Psoas muscle (tissue), 8 donors: ENCODE data around the gene ANXA2R. TPM values are rescaled to one million over a fixed set of nuclear protein-coding genes. Genes with fewer than 3 reads are reported as not detected.
"Not testable (repeated sequence)": the region's sequence is repeated elsewhere in the genome, so short reads cannot be mapped to it uniquely, and the experiment has no call there.

Source experiments
- ATAC-seq, 4 donors: fragments of 200-7000 bp; cut with Tn5 transposase; one replicate each; pipeline ENCODE4 v1.9.1; 2020; ENCODE audit warnings: moderate library complexity in 3 of 4, mild to moderate bottlenecking in 2 of 4
- DNase-seq, 2 donors: peaks; one replicate each; pipeline ENCODE4 v3.0.0-alpha.2; 2020
- H3K27ac ChIP-seq: fragments of 200-600 bp; one replicate; pipeline ENCODE4 v1.8.0; 2022
- H3K27me3 ChIP-seq, 3 donors: fragments of 200-600 bp in 1 of 3; one replicate each; pipeline versions ENCODE4 v1.6.1 to v1.8.0; 2013 to 2022; ENCODE audit warnings: low read length in 2 of 3, mild to moderate bottlenecking in 2 of 3, moderate library complexity in 1 of 3; ENCODE audit not compliant: insufficient read depth in 3 of 3
- H3K36me3 ChIP-seq, 2 donors: fragments of 200-600 bp in 1 of 2; one replicate each; pipeline versions ENCODE4 v1.6.1 to v1.8.0; 2013 to 2022; ENCODE audit warnings: low read depth in 1 of 2, mild to moderate bottlenecking in 1 of 2, moderate library complexity in 1 of 2; ENCODE audit not compliant: insufficient read depth in 1 of 2
- H3K4me1 ChIP-seq: fragments of 200-600 bp; one replicate; pipeline ENCODE4 v1.8.0; 2022
- H3K4me3 ChIP-seq: fragments of 200-600 bp; one replicate; pipeline ENCODE4 v1.8.0; 2022; ENCODE audit warnings: mild to moderate bottlenecking
- H3K9me3 ChIP-seq: fragments of 200-600 bp; one replicate; pipeline ENCODE4 v1.8.0; 2022
- WGBS, 3 donors: extraction: QIAGEN DNeasy Blood & Tissue Kit; methylation state at CpG; one replicate each; pipeline versions ENCODE4 v1.1.6 to v1.1.7; 2013; 5-methylcytosine and 5-hydroxymethylcytosine counted together
- intact Hi-C, 2 donors: fragments of 100-400 bp; cut with DNase I; formaldehyde crosslinking; loops; one replicate each; pipeline versions ENCODE4 v1.11.0 to v1.14.2; 2022
- polyA plus RNA-seq, 3 donors: library from polyadenylated mRNA; stranded (reverse); fragments of 200-250 nt; gene quantifications; one replicate each; pipeline ENCODE4 v1.2.3, GENCODE V29; 2013
- total RNA-seq, 4 donors: library from RNA; stranded (reverse); fragmentation: NEBNext Ultra II Directional in 2 of 4; extraction: Animal tissue kit (Norgen Biotek cat#: 25700) in 2 of 4; gene quantifications; one replicate each; pipeline versions ENCODE4 v1.2.1 to v1.2.4, GENCODE V29; 2021 to 2023
- TF ChIP-seq, protein P1 (sequence below): fragments of 200-600 bp; IDR thresholded peaks from one replicate; pipeline ENCODE4 v1.8.0; 2022; ENCODE audit warnings: antibody characterized with exemption
- donor health status: healthy with polysubstance abuse.
- donor health status: DM: no; HTN: no; CAD: no; lungs with moderate emphysema.
- donor health status: Bipolar disorder and iron deficiency.
- donor health status: healthy.
- donor health status: DM: yes; HTN: yes; CAD: no.
- donor health status: DM: no; HTN: no; CAD: no.
- donor health status: DM: no; HTN: no; CAD: no.
- donor health status: DM: yes; HTN: yes; CAD: no.

Gene ANXA2R
- total and polyA plus RNA-seq, 7 donors: 0.46 to 2.7 (median 0.87) TPM

DNA sequence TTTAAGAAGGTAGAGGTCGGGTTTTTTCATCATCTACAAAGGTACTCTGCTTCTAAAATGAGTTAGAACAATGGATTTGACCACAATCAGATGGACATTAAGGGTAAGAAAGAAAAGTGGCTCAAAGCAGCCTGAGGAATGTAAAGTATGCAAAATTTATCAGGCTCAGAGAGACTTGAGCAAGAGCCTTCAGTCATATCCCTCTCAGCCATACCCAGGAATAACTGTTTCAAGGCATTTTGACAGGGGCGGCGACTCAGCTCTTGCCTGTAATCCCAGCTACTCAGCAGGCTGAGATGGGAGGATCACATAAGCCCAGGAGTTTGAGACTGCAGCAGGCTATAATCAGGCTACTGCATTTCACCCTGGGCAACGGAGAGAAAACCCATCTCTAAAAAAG lies 38.8 kb upstream of the ANXA2R start:
- intact Hi-C loops: no loop called here
- Histone ChIP-seq H3K36me3 (peaks cover 0 to 44% of the 10 kb centered on the region in 2 donors), H3K27me3 (no peaks in the 10 kb centered on the region), H3K9me3 (no peaks in the 10 kb centered on the region), H3K4me3 (no peak overlapping the region), H3K27ac (no peak overlapping the region), H3K4me1 (peaks cover 13% of the 10 kb centered on the region)
- no peak for ATAC-seq
- TF ChIP-seq, protein P1, sequence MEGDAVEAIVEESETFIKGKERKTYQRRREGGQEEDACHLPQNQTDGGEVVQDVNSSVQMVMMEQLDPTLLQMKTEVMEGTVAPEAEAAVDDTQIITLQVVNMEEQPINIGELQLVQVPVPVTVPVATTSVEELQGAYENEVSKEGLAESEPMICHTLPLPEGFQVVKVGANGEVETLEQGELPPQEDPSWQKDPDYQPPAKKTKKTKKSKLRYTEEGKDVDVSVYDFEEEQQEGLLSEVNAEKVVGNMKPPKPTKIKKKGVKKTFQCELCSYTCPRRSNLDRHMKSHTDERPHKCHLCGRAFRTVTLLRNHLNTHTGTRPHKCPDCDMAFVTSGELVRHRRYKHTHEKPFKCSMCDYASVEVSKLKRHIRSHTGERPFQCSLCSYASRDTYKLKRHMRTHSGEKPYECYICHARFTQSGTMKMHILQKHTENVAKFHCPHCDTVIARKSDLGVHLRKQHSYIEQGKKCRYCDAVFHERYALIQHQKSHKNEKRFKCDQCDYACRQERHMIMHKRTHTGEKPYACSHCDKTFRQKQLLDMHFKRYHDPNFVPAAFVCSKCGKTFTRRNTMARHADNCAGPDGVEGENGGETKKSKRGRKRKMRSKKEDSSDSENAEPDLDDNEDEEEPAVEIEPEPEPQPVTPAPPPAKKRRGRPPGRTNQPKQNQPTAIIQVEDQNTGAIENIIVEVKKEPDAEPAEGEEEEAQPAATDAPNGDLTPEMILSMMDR: no peak
- WGBS, 3 donors: 95 to 97% (median 95%) methylated on average over 4 of the region's 4 CpGs
- no peak for DNase-seq

DNA sequence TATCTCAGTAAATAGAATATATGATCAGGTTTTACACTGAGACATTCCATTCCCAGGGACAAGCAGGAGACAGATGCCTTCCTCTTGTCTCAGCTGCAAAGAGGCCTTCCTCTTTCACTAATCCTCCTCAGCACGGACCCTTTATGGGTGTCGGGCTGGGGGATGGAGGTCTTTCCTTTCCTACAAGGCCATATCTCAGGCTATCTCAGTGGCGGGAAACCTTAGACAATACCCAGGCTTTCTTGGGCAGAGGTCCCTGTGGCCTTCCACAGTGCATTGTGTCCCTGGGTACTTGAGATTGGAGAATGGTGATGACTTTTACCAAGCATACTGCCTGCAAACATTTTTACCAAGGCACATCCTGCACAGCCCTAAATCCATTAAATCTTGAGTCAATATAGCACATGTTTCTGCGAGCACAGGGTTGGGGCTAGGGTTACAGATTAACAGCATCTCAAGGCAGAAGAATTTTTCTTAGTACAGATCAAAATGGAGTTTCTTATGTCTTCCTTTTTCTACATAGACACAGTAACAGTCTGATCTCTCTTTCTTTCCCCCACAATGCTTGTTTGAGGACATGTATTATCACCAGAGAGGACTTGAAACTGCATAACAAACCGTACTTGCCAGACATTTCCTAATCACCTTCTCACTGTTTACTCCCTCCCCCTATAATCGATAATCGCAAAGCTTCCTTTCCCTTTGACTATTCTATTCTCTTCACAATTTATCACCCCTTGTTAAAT lies 37.5 kb upstream of the ANXA2R start:
- H3K9me3 ChIP-seq, H3K27me3 ChIP-seq, H3K4me3 ChIP-seq, ATAC-seq, H3K27ac ChIP-seq, DNase-seq, intact Hi-C loops: not testable (repeated sequence)
- H3K4me1 ChIP-seq: peaks cover 13% of the 10 kb centered on the region
- peaks cover 0 to 38% of the 10 kb centered on the region in 2 donors for H3K36me3 ChIP-seq
- 84 to 93% (median 92%) methylated on average over 7 of the region's 7 CpGs for WGBS, 3 donors

DNA sequence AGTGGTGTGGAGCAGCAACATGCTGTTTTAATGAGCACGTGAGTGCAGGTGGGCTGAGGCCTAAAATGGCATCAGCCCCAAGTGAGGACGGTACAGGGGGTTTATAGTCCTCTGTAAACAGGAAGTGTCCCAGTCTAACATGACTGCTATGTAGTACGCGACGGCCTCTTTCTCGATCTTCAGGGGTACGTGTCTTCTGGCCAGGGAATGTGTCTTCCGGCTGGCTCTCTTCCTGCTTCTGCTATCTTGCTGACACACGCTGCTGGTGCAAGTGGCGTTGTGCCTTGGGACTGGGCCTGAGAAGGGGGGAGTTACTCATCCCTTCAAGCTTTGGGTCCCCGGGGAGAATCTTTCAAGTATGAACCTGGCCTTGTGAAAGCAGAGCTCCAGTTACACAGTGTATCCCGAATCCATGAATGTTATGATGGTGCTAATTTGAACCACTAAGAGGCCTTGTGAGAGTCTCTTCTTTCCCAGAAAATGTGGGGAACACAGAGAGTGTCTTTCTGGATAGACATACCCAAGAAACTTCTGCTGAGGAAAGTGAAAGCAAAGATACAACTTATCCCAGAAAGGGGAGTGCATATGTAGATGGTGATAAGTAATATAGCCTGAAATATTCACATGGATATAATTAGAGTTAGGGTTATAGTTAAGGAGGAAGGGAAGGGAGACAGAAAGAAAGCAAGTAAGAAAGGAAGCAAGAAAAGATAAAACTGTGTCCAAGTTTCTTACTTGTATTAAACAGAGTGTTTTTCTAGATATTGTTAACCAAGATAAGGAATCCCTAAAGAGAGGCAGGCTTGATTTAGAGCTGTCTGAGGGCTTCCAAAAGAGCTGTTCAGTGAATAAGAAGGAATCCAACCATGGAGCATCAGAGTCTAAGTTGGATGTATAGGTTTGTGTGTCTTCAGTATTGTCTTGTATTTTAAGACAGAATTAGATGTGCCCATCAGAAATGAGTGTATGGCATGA lies 35.5 kb upstream of the ANXA2R start:
- DNase-seq: peak; percentile 76 to 84
- no peaks in the 10 kb centered on the region for H3K27me3 ChIP-seq
- H3K27ac ChIP-seq: peak overlapping the region; percentile 84
- peaks cover 0 to 41% of the 10 kb centered on the region in 2 donors for H3K36me3 ChIP-seq
- intact Hi-C loops: no loop called here
- peaks cover 13% of the 10 kb centered on the region for H3K4me1 ChIP-seq
- H3K4me3 ChIP-seq: peak overlapping the region; percentile 25
- H3K9me3 ChIP-seq: no peaks in the 10 kb centered on the region
- ATAC-seq: peak; percentile 69 to 88 (median 87)
- TF ChIP-seq, protein P1: no peak
- 35 to 68% (median 52%) methylated on average over 12 of the region's 12 CpGs for WGBS, 3 donors

DNA sequence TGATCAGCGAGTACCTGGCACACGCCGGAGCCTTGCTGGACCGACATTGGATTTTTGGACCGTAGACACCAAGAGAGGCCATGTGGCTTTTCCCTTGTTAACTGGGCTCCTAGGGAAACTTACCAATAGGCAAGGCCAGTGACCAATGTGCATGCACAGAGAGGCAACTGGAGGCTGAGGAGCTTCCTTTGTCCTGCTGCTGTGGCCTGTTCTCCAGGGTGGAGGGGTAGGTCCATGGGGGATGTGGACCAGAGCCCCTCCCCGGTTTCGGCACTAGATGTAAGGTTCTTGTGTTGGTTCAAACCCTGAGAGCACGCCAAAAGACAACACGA lies 34.8 kb upstream of the ANXA2R start:
- peak in 3 of 4 donors; percentile 14 to 27 (median 18) for ATAC-seq
- intact Hi-C loops: loop anchor here (1.0 to 5.0 kb wide), 2 partner anchors 30 to 232 kb away; no protein-coding TSS in a partner anchor
- TF ChIP-seq, protein P1: no peak
- Histone ChIP-seq H3K27me3 (no peaks in the 10 kb centered on the region), H3K4me3 (peak overlapping the region; percentile 25), H3K4me1 (peaks cover 15% of the 10 kb centered on the region), H3K9me3 (no peaks in the 10 kb centered on the region), H3K27ac (peak overlapping the region; percentile 84), H3K36me3 (peaks cover 0 to 41% of the 10 kb centered on the region in 2 donors)
- DNase-seq: no peak
- 86 to 93% (median 88%) methylated on average over 9 of the region's 9 CpGs for WGBS, 3 donors
